GM23248 (cell line): Measurements from ENCODE around the gene MPRIP.

Experiments
- EZH2 ChIP-seq: fragments of 200-600 bp; sonication (generic); IDR thresholded peaks from 2 replicates; pipeline ENCODE4 v1.6.1; 2018; ENCODE audit warnings: antibody characterized with exemption, mild to moderate bottlenecking; ENCODE audit not compliant: insufficient read depth, poor library complexity, severe bottlenecking
- EZH2phosphoT487 ChIP-seq: fragments of 200-600 bp; sonication (generic); IDR thresholded peaks from 2 replicates; pipeline ENCODE4 v1.6.1; 2018; ENCODE audit warnings: antibody characterized with exemption, moderate library complexity, mild to moderate bottlenecking, low read depth; ENCODE audit not compliant: insufficient read depth

DNA sequence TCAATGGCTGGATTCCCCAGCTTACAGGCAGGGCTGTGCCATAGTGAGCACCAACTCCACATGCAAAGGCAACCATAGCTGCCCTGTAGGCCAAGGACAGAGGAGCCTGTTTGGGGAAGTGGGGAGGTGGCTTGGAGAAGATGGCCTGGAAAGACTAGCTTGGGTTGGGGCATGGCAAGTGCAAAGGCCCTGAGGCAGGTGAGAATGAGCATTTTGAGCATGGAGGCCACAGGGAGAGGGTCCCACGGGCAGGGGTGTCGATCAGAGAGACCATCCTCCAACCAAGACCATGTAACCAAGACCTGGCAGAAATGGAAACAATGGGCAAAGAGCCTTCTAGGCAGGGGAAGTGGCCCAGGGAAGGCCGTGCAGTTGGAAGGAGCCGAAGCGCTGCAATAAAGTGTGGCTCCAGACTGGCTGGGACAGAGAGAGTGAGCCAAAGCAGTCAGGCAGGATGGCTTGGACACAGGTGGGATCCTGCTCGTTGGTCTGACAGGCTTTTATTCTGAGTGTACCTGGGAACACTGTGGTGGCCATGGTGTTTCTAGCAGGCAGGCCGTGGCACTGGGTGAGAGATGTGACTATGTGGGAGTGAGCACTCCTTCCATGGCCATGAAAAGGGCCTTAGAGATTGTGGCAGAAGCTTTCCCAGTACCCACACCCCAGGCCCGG is 24.8 kb upstream of the MPRIP start:
- TF ChIP-seq EZH2phosphoT487, result no peak
- no peak for TF ChIP-seq EZH2
